IPS-18a (cell line): ENCODE data around the gene MYOZ3.

ENCODE experiments used
- H3K27ac ChIP-seq: one replicate; pipeline ENCODE4 v1.5.1; 2013; ENCODE audit warnings: low read length
- H3K27me3 ChIP-seq: one replicate; pipeline ENCODE4 v1.6.1; 2013; ENCODE audit warnings: mild to moderate bottlenecking, low read length; ENCODE audit not compliant: control insufficient read depth, insufficient read depth
- H3K36me3 ChIP-seq: one replicate; pipeline ENCODE4 v1.6.1; 2013; ENCODE audit warnings: low read depth, low read length; ENCODE audit not compliant: control insufficient read depth
- H3K4me1 ChIP-seq: one replicate; pipeline ENCODE4 v1.6.1; 2013; ENCODE audit warnings: low read depth, low read length; ENCODE audit not compliant: control insufficient read depth
- H3K4me3 ChIP-seq: one replicate; pipeline ENCODE4 v1.5.1; 2013; ENCODE audit warnings: low read length
- H3K9ac ChIP-seq: one replicate; pipeline ENCODE4 v1.6.1; 2013; ENCODE audit warnings: mild to moderate bottlenecking, low read length, moderate library complexity
- H3K9me3 ChIP-seq: one replicate; pipeline ENCODE4 v1.6.1; 2013; ENCODE audit warnings: low read depth, low read length; ENCODE audit not compliant: control insufficient read depth

Gene MYOZ3

GRCh38 chr5:150628936-150629485 is 32.0 kb upstream of the MYOZ3 start:
- Histone ChIP-seq H3K27ac (no peak overlapping the region), H3K27me3 (peaks cover 19% of the 10 kb centered on the region), H3K4me1 (no peaks in the 10 kb centered on the region), H3K9ac (no peak overlapping the region), H3K9me3 (no peaks in the 10 kb centered on the region), H3K36me3 (no peaks in the 10 kb centered on the region), H3K4me3 (no peak overlapping the region)

GRCh38 chr5:150630016-150630415 is 31.0 kb upstream of the MYOZ3 start:
- peaks cover 12% of the 10 kb centered on the region for H3K27me3 ChIP-seq
- H3K9ac ChIP-seq: no peak overlapping the region
- no peak overlapping the region for H3K27ac ChIP-seq
- H3K4me3 ChIP-seq: no peak overlapping the region
- no peaks in the 10 kb centered on the region for H3K36me3 ChIP-seq
- H3K9me3 ChIP-seq: no peaks in the 10 kb centered on the region
- no peaks in the 10 kb centered on the region for H3K4me1 ChIP-seq

GRCh38 chr5:150630461-150631325 is 30.4 kb upstream of the MYOZ3 start:
- Histone ChIP-seq H3K36me3 (no peaks in the 10 kb centered on the region), H3K27me3 (peaks cover 6% of the 10 kb centered on the region), H3K4me3 (no peak overlapping the region), H3K9ac (no peak overlapping the region), H3K9me3 (no peaks in the 10 kb centered on the region), H3K27ac (no peak overlapping the region), H3K4me1 (no peaks in the 10 kb centered on the region)

- no peaks in the 10 kb centered on the region for H3K9me3 ChIP-seq
- no peak overlapping the region for H3K27ac ChIP-seq
- no peaks in the 10 kb centered on the region for H3K27me3 ChIP-seq
- H3K4me3 ChIP-seq: no peak overlapping the region
- H3K4me1 ChIP-seq: no peaks in the 10 kb centered on the region
- no peaks in the 10 kb centered on the region for H3K36me3 ChIP-seq
- no peak overlapping the region for H3K9ac ChIP-seq
Observed at GRCh38 chr5:150631326-150631701, 29.7 kb upstream of the MYOZ3 start.

GRCh38 chr5:150632305-150633160 is 28.5 kb upstream of the MYOZ3 start:
- Histone ChIP-seq H3K9me3 (no peaks in the 10 kb centered on the region), H3K4me1 (peaks cover 3% of the 10 kb centered on the region), H3K4me3 (no peak overlapping the region), H3K27me3 (no peaks in the 10 kb centered on the region), H3K36me3 (no peaks in the 10 kb centered on the region), H3K27ac (no peak overlapping the region), H3K9ac (no peak overlapping the region)

GRCh38 chr5:150633429-150633828 is 27.6 kb upstream of the MYOZ3 start:
- no peak overlapping the region for H3K4me3 ChIP-seq
- H3K9ac ChIP-seq: no peak overlapping the region
- no peaks in the 10 kb centered on the region for H3K36me3 ChIP-seq
- peaks cover 11% of the 10 kb centered on the region for H3K4me1 ChIP-seq
- no peak overlapping the region for H3K27ac ChIP-seq
- H3K9me3 ChIP-seq: no peaks in the 10 kb centered on the region
- no peaks in the 10 kb centered on the region for H3K27me3 ChIP-seq

GRCh38 chr5:150636391-150637244 is 24.4 kb upstream of the MYOZ3 start:
- H3K9me3 ChIP-seq: no peaks in the 10 kb centered on the region
- H3K4me3 ChIP-seq: no peak overlapping the region
- no peak overlapping the region for H3K9ac ChIP-seq
- no peak overlapping the region for H3K27ac ChIP-seq
- H3K36me3 ChIP-seq: no peaks in the 10 kb centered on the region
- H3K4me1 ChIP-seq: peaks cover 22% of the 10 kb centered on the region
- no peaks in the 10 kb centered on the region for H3K27me3 ChIP-seq

GRCh38 chr5:150637245-150638052 is 23.6 kb upstream of the MYOZ3 start:
- Histone ChIP-seq H3K36me3 (no peaks in the 10 kb centered on the region), H3K4me3 (no peak overlapping the region), H3K4me1 (peaks cover 22% of the 10 kb centered on the region), H3K9me3 (no peaks in the 10 kb centered on the region), H3K27me3 (no peaks in the 10 kb centered on the region), H3K27ac (no peak overlapping the region), H3K9ac (no peak overlapping the region)

- Histone ChIP-seq H3K27ac (no peak overlapping the region), H3K27me3 (no peaks in the 10 kb centered on the region), H3K4me1 (peaks cover 22% of the 10 kb centered on the region), H3K4me3 (no peak overlapping the region), H3K36me3 (no peaks in the 10 kb centered on the region), H3K9ac (no peak overlapping the region), H3K9me3 (no peaks in the 10 kb centered on the region)
Observed at GRCh38 chr5:150638053-150638444, 23.0 kb upstream of the MYOZ3 start.

GRCh38 chr5:150638488-150639376 is 22.3 kb upstream of the MYOZ3 start:
- Histone ChIP-seq H3K4me1 (peaks cover 22% of the 10 kb centered on the region), H3K36me3 (no peaks in the 10 kb centered on the region), H3K9ac (no peak overlapping the region), H3K9me3 (no peaks in the 10 kb centered on the region), H3K27ac (no peak overlapping the region), H3K27me3 (no peaks in the 10 kb centered on the region), H3K4me3 (no peak overlapping the region)
